DND-41 (cell line): ENCODE measurements around the gene LRRC10.

Source experiments
- ATAC-seq: fragments of 200-7000 bp; cut with Tn5 transposase; 3 replicates; pipeline ENCODE4 v1.9.1; 2021; ENCODE audit warnings: low read depth; ENCODE audit not compliant: insufficient read depth
- DNase-seq: peaks from one replicate; pipeline ENCODE4 v3.0.0-alpha.2; 2020
- H2AFZ ChIP-seq: 2 replicates; pipeline ENCODE4 v1.6.0; 2012; ENCODE audit warnings: low read depth, low read length
- H3K27ac ChIP-seq: 2 replicates; pipeline ENCODE4 v1.5.1; 2012; ENCODE audit warnings: low read length, inconsistent platforms
- H3K27me3 ChIP-seq: fragments of 200-600 bp; sonication (generic); 2 replicates; pipeline ENCODE4 v1.6.0; 2012; ENCODE audit warnings: low read length, mild to moderate bottlenecking, inconsistent platforms; ENCODE audit not compliant: insufficient read depth, poor library complexity
- H3K36me3 ChIP-seq: 2 replicates; pipeline ENCODE4 v1.5.1; 2012; ENCODE audit warnings: low read length, inconsistent platforms; ENCODE audit not compliant: insufficient read depth
- H3K4me1 ChIP-seq: 2 replicates; pipeline ENCODE4 v1.5.1; 2012; ENCODE audit warnings: mild to moderate bottlenecking, low read length; ENCODE audit not compliant: insufficient read depth
- H3K4me2 ChIP-seq: 2 replicates; pipeline ENCODE4 v1.6.0; 2012; ENCODE audit warnings: mild to moderate bottlenecking, moderate library complexity, low read length, inconsistent platforms; ENCODE audit not compliant: insufficient read depth
- H3K4me3 ChIP-seq, 2 experiments: fragments of 200-600 bp in 1 of 2; shearing (Covaris generic) in 1 of 2; 2 replicates each; pipeline ENCODE4 v1.5.1; 2012 to 2016; ENCODE audit warnings: inconsistent platforms in 2 of 2, low read length in 2 of 2, mild to moderate bottlenecking in 2 of 2, low read depth in 1 of 2, moderate library complexity in 1 of 2
- H3K79me2 ChIP-seq: 2 replicates; pipeline ENCODE4 v1.6.0; 2012; ENCODE audit warnings: low read length, inconsistent platforms; ENCODE audit not compliant: insufficient read depth
- H3K9ac ChIP-seq: 2 replicates; pipeline ENCODE4 v1.6.0; 2012; ENCODE audit warnings: low read depth, mild to moderate bottlenecking, inconsistent platforms, low read length, moderate library complexity
- H3K9me3 ChIP-seq: 2 replicates; pipeline ENCODE4 v1.5.1; 2012; ENCODE audit warnings: low read length, moderate library complexity, mild to moderate bottlenecking, inconsistent platforms; ENCODE audit not compliant: insufficient read depth, severe bottlenecking
- H4K20me1 ChIP-seq: 2 replicates; pipeline ENCODE4 v1.6.0; 2012; ENCODE audit warnings: low read length; ENCODE audit not compliant: insufficient read depth
- EZH2 ChIP-seq: IDR thresholded peaks from 3 replicates; pipeline ENCODE4 v1.6.1; 2012; ENCODE audit warnings: borderline replicate concordance, low read depth, mild to moderate bottlenecking, moderate library complexity, low read length, inconsistent platforms; ENCODE audit not compliant: severe bottlenecking
- TF ChIP-seq, protein P1 (sequence below): IDR thresholded peaks from 2 replicates; pipeline ENCODE4 v1.5.1; 2012; ENCODE audit warnings: borderline replicate concordance, low read length, moderate library complexity, mild to moderate bottlenecking; ENCODE audit not compliant: poor library complexity, severe bottlenecking; ENCODE audit errors: extremely low read depth

LRRC10 gene

DNA sequence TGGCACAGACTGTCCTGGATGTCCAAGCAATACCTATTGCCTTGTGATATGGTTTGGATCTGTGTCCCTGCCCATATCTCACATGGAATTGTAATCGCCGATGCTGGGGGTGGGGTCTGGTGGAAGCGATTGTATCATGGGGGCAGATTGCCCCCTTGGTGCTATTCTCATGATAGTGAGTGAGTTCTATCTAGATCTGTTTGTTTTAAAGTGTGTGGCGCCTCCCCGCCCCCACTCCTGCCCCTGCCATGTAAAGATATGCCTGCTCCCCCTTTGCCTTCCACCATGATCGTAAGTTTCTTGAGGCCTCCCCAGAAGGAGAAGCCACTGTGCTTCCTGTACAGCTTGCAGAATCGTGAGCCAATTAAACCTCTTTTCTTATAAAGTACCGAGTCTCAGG is 16.8 kb upstream of the LRRC10 start:
- H3K4me2 ChIP-seq, result no peak overlapping the region
- no peak overlapping the region for H3K27ac ChIP-seq
- no peak overlapping the region for H2AFZ ChIP-seq
- no peak for TF ChIP-seq EZH2
- TF ChIP-seq, protein P1, sequence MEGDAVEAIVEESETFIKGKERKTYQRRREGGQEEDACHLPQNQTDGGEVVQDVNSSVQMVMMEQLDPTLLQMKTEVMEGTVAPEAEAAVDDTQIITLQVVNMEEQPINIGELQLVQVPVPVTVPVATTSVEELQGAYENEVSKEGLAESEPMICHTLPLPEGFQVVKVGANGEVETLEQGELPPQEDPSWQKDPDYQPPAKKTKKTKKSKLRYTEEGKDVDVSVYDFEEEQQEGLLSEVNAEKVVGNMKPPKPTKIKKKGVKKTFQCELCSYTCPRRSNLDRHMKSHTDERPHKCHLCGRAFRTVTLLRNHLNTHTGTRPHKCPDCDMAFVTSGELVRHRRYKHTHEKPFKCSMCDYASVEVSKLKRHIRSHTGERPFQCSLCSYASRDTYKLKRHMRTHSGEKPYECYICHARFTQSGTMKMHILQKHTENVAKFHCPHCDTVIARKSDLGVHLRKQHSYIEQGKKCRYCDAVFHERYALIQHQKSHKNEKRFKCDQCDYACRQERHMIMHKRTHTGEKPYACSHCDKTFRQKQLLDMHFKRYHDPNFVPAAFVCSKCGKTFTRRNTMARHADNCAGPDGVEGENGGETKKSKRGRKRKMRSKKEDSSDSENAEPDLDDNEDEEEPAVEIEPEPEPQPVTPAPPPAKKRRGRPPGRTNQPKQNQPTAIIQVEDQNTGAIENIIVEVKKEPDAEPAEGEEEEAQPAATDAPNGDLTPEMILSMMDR, result no peak
- ATAC-seq (no peak), DNase-seq (no peak)
- H3K4me3 ChIP-seq, result no peak overlapping the region
- H3K9ac ChIP-seq, result no peak overlapping the region
- H3K79me2 ChIP-seq, result no peaks in the 10 kb centered on the region
- H3K9me3 ChIP-seq, result no peaks in the 10 kb centered on the region
- H3K36me3 ChIP-seq, result no peaks in the 10 kb centered on the region
- no peaks in the 10 kb centered on the region for H3K4me1 ChIP-seq
- H4K20me1 ChIP-seq, result no peaks in the 10 kb centered on the region
- H3K27me3 ChIP-seq, result no peaks in the 10 kb centered on the region

- Histone ChIP-seq H2AFZ (no peak overlapping the region), H3K27me3 (no peaks in the 10 kb centered on the region), H3K4me3 (no peak overlapping the region), H3K79me2 (no peaks in the 10 kb centered on the region), H3K4me1 (no peaks in the 10 kb centered on the region), H3K9ac (no peak overlapping the region), H4K20me1 (no peaks in the 10 kb centered on the region), H3K36me3 (no peaks in the 10 kb centered on the region), H3K4me2 (no peak overlapping the region), H3K9me3 (no peaks in the 10 kb centered on the region), H3K27ac (no peak overlapping the region)
- no peak for DNase-seq
- ATAC-seq, result no peak
- no peak for TF ChIP-seq EZH2
- TF ChIP-seq, protein P1, result no peak
Observed at GRCh38 chr12:69623970-69624369, 13.3 kb upstream of the LRRC10 start.

- ATAC-seq (no peak), DNase-seq (no peak)
- Histone ChIP-seq H4K20me1 (no peaks in the 10 kb centered on the region), H2AFZ (no peak overlapping the region), H3K4me1 (no peaks in the 10 kb centered on the region), H3K4me2 (no peak overlapping the region), H3K4me3 (no peak overlapping the region), H3K9ac (no peak overlapping the region), H3K36me3 (no peaks in the 10 kb centered on the region), H3K27me3 (no peaks in the 10 kb centered on the region), H3K79me2 (no peaks in the 10 kb centered on the region), H3K9me3 (no peaks in the 10 kb centered on the region), H3K27ac (no peak overlapping the region)
- TF ChIP-seq EZH2, result no peak
- TF ChIP-seq, protein P1, result no peak
Observed at GRCh38 chr12:69621551-69621950, 10.8 kb upstream of the LRRC10 start.

DNA sequence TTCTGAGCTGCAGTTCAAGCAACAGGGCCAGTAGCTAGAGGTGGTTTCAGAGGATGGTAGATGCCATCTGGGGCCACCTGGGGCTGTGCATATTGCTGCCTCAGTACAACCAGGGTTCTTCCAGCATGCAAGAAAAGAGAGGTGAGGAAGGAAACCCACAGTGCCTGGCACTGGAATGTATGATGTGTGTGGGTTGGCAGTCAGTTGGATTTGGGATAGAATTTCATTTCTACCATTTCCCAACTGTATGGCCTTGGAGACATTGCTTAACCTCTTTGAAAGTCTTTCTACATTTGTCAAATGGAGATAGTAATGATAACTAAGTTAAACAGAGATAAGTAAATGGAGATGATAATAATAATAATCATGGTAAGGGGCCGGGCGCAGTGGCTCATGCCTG is 10.2 kb upstream of the LRRC10 start:
- Histone ChIP-seq H3K9ac (no peak overlapping the region), H3K36me3 (no peaks in the 10 kb centered on the region), H3K4me3 (no peak overlapping the region), H3K9me3 (no peaks in the 10 kb centered on the region), H3K4me1 (no peaks in the 10 kb centered on the region), H3K27ac (no peak overlapping the region), H2AFZ (no peak overlapping the region), H3K27me3 (no peaks in the 10 kb centered on the region), H3K4me2 (no peak overlapping the region), H3K79me2 (no peaks in the 10 kb centered on the region), H4K20me1 (no peaks in the 10 kb centered on the region)
- DNase-seq (no peak), ATAC-seq (no peak)
- TF ChIP-seq EZH2, result no peak
- TF ChIP-seq, protein P1, result no peak
